Epithelial cell of esophagus (primary cell): ENCODE results near the gene GMPR2.

ENCODE experiments used
- DNase-seq: peaks from one replicate; pipeline ENCODE4 v3.0.0; 2010; ENCODE audit warnings: low read depth
- H3K4me3 ChIP-seq: 2 replicates; pipeline ENCODE4 v1.5.1; 2011; ENCODE audit warnings: mild to moderate bottlenecking, low read length, control low read depth
- TF ChIP-seq, protein P1 (sequence below): IDR thresholded peaks from 2 replicates; pipeline ENCODE4 v1.5.1; 2011; ENCODE audit warnings: low read depth, mild to moderate bottlenecking, low read length, control low read depth, inconsistent platforms; ENCODE audit not compliant: insufficient read depth; ENCODE audit errors: missing control alignments

The GMPR2 gene

DNA sequence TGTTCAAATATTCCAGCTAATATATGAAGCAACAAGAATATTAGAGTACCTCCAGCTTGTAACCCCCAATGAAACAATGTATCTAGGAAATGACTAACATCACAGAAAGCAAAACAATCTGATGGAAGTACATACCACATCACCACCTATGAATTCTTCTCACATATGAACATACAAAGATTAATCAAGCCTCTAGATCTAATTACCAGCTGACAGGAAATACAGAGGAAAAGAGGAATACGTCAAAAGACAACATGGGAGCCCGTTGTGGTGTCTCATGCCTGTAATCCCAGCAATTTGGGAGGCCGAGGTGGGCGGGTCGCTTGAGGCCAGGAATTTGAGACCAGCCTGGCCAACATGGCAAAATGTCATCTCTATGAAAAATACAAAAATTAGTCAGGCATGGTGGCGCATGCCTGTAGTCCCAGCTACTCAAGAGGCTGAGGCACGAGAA, 8.1 kb upstream of the GMPR2 start:
- peak; percentile 86 for DNase-seq
- TF ChIP-seq, protein P1, sequence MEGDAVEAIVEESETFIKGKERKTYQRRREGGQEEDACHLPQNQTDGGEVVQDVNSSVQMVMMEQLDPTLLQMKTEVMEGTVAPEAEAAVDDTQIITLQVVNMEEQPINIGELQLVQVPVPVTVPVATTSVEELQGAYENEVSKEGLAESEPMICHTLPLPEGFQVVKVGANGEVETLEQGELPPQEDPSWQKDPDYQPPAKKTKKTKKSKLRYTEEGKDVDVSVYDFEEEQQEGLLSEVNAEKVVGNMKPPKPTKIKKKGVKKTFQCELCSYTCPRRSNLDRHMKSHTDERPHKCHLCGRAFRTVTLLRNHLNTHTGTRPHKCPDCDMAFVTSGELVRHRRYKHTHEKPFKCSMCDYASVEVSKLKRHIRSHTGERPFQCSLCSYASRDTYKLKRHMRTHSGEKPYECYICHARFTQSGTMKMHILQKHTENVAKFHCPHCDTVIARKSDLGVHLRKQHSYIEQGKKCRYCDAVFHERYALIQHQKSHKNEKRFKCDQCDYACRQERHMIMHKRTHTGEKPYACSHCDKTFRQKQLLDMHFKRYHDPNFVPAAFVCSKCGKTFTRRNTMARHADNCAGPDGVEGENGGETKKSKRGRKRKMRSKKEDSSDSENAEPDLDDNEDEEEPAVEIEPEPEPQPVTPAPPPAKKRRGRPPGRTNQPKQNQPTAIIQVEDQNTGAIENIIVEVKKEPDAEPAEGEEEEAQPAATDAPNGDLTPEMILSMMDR = no peak
- no peak overlapping the region for H3K4me3 ChIP-seq

DNA sequence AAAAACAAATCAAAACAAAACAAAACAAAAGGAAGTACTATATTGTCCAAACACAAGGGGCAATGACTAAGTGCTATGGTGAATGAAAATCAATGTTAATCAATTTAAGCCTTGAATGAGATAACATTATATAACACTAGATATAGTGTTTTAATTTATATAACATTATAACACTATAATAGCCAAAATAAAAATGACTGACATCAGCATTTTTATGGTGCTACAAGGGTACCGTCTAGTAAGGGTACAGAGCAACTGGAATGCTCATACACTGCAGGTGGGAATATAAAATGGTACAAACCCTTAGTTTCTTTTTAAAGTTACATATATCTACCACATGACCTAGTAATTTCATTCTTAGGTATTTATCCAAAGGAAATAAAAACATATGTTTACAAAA, 6.3 kb upstream of the GMPR2 start:
- H3K4me3 ChIP-seq = no peak overlapping the region
- TF ChIP-seq, protein P1 = no peak
- DNase-seq = no peak

DNA sequence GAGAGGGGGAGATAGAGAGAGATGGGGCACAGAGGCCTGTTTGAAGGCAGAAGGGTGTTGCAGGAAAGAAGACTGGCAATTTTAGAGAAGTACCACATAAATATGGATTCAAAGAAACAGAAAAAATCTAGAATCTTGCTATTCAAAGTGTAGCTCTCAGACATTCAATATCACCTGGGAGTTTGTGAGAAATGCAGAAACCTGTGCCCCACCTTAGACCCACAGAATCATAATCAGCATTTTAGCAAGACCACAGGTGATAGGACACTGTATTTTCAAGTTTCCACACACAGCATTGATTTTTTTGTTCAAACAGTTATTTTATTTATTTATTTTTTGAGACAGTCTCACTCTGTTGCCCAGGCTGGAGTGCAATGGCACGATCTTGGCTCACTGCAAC, 3.8 kb upstream of the GMPR2 start:
- TF ChIP-seq, protein P1 = no peak
- H3K4me3 ChIP-seq = no peak overlapping the region
- no peak for DNase-seq

DNA sequence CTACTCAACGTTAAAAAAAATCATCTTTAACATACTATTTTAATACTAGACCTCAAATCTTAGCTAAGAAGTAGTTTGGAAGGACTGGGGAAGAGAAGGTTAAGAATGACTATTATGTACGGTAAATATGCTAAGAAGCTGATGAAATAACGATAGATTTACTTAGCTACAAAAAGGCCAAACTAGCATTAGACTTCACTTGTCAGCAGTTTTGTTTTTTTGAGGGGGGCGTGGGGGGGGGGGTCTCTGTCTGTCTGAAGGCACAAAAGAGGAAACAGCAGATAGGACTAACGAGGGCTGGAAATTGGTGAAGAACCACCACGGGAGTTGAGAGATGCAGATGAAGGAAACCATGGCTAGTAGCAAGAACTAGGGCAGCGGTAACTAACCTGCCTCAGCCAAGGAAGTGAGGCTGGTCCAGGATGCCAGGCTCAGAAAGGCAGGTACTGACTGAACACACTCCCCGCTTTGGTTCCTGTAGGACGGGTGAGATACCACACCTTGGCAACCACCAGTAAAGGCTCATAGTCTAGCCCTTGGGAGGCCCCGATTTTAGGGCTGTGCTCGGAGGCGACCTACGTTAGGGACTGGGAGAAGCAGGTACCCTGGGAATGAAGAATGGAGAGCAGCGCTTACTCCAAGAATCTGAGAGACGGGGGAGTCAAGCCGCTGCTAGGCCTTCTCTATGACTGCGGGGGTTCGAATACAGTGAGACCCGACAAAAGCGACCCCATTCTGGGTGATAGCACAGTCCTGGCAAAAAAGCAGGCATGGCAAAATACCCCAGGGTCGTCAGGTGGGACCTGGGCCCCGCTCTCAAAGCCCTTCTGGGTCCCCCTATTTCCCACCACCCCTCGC, 1.2 kb upstream of the GMPR2 start:
- peak; percentile 55 for DNase-seq
- TF ChIP-seq, protein P1 = no peak
- peak overlapping the region; percentile 95 for H3K4me3 ChIP-seq

DNA sequence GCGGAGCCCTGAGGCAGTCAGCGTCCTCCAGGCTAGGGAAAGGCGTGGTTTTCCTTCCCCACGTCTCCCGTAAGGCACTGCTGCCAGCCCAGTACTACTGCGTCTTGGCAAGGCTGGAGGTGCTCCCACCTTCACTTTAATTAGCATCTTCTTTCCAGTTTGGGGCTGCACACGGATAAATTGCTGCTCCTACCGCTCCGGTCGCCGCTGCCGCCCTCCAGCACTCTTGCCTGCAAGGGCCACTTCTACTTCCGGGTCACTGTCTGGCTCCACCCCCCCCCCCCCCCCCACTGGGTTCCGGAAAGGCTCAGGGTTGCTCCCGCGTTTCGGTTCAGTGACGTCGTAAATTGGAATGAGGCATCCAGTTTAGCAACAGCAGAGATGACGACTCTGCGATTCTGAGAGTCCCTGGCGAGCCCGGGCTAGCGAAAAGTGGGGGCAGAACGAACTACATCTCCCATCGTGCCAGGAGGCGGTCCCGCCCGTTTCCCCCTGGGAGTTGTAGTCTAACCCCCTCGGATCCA, 546 bp upstream of the GMPR2 start, which contains the start of gene NEDD8:
NEDD8 (minus strand) TSS at position 247 of the 524 bp plus-strand sequence; CDS start at position 147, 100 bp downstream.
- peak within 1 kb of the TSS; percentile 95 for H3K4me3 ChIP-seq
- TF ChIP-seq, protein P1 = no peak
- DNase-seq = peak; percentile 99

DNA sequence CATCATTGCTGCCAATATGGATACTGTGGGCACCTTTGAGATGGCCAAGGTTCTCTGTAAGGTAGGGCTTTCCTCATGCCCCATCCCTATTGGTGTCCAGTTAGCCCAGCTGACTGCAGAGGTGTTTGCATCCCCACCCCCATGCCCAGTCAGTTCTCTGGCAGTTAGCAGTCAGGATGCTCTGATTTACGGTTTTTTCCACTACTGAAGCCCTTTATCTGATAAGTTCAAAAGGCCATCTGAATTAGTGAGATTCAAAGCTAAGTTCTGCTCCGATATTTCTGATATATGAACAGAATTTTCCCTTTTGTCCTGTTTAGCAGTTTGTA, 773 bp downstream of the GMPR2 start:
- DNase-seq = no peak
- peak overlapping the region; percentile 95 for H3K4me3 ChIP-seq
- TF ChIP-seq, protein P1 = no peak
